GM19372 (cell line): ENCODE results near the gene DMD.

Source experiments
- ATAC-seq: cut with Tn5 transposase; IDR thresholded peaks from one replicate; pipeline ENCODE4 v1.9.1; 2021; ENCODE audit warnings: mild to moderate bottlenecking, low read depth, moderate library complexity; ENCODE audit not compliant: unreplicated experiment

The DMD gene

DNA sequence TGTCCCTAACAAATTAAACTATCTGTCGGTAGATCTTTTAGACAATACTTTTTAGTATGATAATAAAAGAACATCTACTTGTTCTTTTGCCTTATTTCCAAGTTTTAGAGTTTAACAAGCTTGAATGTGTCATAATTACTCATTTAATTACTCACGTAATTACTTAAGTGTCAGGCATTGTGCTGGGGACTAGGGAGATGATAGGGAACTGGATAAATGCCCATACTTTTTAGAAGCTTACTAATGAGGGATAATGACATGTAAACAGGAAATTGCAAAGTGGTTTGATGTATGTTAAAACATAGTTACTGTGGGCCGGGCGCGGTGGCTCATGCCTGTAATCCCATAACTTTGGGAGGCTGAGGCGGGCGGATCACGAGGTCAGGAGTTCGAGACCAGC, 158.3 kb downstream of the DMD start:
- no peak for ATAC-seq

DNA sequence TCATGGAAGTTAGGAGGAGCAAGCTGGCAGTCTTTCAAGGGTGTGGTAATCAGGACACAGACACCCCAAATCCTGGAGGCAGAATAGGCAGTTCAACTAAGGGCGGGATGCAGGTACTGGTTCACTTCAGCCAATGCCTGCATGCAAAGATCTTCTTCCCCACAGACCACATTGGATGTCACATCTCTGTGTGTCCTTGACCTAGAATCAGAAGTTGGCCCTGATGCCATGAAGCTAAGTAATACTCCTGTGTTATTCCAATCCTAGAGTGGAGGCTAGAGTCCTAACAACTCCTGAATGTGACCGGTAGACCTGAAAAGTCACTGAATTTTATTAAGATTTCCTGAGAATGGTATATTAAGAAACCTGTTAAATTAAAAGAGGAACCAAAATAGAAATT, 165.5 kb downstream of the DMD start:
- no peak for ATAC-seq

DNA sequence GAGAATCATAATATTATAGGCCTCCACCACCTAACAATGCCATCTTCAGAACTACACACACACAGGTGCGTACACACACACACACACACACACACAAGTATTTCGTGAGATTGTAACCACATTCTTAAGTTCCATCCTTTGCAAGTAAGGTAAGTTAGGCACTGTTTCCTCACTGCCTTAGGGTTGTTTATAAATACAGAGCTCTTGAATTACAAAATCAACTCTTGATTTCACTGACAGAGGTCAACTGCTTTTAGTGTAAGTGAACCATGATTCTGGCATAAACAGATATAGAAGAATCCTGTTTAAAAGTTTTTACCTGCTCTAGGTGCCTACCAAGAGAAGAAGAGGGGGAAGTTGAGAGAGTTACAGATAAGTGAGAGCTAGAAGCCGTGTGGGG, 166.1 kb downstream of the DMD start:
- no peak for ATAC-seq

DNA sequence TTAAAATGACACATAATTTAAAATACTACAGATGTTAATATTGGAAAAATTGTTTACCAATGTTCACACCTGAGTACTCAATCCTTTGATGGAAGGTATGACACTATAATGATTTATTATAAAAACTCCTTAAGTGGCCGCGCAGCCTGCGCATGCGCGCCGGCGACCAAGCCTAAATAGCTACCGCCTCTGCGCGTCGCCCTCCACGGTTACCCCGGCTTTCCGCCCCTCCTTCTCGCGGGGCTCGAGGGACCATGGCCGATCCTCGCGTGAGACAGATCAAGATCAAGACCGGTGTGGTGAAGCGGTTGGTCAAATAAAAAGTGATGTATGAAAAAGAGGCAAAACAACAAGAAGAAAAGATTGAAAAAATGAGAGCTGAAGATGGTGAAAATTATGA, 170.2 kb downstream of the DMD start:
- ATAC-seq, result no peak

DNA sequence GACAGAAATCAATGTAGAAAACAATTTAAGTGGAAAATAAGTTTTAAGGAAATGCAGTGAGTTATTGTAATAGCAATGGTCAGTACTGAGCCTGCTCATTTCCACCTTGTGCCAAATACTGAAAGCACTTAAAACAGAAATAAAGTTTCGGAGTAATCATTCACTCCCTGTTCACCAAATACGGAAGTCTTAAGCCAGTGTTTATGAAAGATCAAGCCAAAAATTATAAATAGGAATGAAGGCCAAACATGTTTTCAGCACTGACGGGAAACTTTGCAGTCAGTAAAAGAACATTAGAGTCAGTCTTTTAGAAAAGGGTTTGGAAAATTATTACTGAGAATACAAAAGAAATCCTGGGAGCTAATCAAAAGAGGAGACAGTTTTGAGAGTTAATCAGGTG, 178.6 kb downstream of the DMD start:
- no peak for ATAC-seq

DNA sequence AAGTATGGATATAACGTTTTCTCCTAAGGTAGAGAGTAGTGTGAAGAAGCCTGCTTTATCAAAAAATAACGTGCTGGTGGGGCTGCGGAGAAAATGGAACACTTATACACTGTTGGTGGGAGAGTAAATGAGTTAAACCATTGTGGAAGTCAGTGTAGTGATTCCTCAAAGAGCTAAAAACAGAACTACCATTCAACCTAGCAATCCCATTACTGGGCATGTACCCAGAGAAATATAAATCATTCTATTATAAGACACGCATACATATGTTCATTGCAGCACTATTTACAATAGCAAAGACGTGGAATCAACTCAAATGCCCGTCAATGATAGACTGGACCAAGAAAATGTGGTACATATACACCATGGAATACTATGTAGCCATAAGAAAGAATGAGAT, 196.4 kb downstream of the DMD start:
- ATAC-seq, result no peak

DNA sequence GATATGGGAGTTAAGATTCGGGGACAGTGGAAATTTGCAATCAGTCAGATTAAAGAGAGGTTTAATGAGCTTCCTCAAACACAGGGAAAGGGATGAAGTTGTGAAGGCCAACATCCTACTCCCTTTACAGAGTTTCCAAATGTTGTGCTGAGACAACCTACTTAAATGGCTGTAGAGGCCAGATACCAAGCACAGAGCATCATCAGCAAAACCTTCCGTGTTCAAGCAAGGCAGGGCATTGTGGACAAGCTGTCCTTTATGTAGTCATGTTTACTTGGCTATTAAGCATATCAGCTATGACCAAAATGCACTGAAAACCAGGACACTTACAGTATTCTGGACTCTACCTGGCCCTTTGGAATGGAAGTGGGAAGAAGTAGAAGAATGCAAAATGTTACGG, 197.3 kb downstream of the DMD start:
- ATAC-seq, result no peak

DNA sequence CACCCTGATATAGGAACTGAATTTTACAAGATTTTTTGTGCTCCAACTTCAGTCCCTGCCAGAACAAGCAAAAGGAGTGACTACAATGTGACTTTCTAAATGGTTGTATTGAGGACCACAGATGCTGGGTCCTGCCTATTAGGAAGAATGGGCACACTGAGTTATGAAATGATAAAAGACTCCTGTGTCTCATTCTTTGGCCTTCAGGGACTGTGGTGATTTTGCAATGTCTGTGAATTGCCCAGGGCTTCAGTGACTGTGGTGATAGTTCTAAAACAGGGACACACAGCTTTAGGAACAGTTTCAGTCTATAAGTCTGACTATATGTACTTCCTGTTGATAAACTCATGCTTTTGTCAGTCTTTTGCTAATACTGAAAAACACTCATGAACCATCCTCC, 210.2 kb downstream of the DMD start:
- no peak for ATAC-seq

DNA sequence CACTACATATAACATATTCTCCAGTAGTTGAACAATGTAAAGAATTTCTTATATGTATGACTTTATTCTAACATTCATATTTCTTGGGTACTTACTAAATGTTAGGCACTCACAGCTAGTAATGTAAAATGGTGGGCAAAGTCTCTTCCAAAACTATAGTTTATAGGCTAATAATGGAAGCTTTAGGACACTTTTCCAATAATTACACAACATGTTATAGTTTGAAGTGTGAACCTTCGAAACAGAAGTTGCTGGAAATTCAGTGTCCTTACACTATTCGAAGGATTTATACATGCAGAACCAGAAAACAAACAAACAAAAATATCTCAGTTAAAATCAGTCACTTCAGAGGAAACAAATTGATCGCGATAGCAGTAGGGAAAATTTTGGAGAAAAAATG, 212.6 kb downstream of the DMD start:
- ATAC-seq, result no peak

DNA sequence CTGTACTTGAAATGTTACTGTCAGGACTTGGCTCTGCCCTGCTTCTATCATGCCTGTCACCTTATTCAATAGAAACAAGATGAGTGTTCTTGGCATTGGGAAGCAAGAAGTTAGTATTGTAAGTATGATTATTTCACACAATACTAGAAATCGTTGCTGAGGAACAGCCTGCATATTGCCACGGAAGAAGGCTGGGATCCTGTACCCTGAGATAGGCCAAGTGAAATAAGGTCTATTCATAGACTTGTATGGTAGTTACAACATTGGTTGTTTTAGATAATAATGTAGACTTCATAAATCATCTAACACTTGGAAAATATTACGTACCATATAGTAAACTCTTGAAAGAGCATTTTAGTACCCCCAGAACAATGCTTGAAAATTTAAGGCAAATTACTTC, 215.9 kb downstream of the DMD start:
- ATAC-seq, result no peak

DNA sequence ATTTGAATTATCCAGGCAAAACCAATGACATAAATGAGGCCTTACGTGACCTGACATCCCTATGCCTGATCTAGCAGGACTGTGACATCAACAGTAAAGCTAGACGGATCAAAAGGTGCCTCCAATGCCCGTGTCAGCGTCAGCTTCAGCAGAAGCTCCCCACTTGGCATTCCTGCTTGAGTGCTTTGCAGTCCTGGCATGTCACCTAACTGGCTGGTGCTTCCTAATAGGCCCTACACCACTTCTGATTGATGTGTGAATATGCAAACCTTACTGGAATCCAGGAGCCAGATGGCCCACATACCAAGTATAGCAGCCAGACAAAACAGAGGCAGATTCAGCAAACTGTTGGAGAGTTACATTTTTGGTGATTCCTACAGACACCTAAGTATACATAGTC, 224.2 kb downstream of the DMD start:
- ATAC-seq, result no peak

DNA sequence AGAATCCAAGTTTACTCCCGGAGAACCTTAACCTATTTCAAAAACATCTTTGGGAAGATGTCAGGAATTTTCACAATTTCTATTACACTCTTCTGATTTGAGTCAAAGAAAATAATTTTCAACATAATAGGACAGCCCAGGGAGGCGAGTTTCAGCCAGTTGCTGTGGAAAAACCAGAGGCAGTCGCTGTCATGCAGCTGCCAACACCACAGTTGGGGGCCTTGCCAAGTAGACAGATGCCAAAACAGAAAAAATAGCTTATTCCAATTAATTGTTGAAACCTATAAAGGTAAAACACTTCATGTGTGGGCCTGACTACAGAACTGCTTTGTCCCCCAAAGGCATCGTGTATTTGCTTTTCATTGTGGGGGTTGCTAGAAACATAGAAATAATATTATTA, 225.8 kb downstream of the DMD start:
- no peak for ATAC-seq

DNA sequence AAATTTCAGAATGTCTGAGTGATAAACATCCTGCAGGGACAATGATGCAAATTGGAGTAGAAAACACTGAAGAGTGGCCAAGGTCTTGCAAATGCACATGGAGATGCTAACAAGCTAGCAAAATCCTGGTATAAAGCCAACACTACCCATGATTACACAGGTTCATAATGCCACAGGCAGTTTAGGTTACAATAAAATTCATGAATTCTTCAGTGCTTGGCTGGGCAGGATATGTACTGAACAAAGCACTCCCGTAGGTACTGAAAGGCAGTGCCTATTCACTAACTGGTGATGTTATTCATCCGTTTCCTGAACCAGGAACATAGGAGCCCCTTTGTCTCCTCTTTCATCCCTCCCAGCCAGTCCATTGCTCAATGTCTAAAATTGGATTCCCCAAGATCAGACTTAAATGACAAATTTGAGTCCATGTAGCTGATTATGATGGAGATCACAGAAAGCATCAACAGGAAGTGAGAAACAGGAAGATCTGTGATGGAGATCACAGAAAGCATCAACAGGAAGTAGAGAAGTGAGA, 244.5 kb downstream of the DMD start:
- ATAC-seq, result no peak

DNA sequence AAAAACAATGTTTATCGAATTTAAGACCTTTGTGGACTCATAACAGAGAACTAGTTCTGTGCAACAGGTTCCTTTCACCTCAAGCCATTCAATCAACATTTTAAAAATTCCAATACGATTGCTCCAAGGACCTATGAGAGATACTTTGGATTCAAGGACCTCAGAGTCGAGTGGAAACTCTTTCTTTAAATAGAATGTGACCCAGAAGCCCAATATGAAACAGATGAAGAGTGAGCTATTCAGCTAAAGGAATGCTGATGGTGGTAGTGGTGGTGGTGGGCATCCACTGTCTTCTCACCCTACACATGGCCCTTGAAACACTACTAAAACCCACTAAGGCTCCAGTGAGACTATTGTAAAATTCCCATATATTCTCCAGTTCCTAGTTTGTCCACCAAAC, 257.2 kb downstream of the DMD start:
- no peak for ATAC-seq

DNA sequence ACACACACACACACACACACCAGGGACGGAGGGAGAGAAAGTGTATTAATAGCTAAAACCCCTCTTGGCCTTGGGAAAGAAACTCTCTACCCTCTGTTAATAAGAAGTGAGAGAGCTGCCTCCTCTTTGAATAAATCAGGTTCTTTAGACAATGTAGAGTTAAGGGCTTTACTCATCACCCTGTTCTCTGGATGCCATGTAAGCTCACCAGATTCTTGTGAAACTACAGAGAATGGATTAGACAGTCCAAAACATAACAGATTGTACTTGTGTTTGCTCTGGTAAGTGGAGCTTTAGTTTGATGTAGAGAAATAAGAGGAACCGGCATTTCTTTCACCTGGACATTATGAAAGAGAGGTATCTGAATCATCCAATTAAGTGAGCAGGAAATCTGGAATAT, 263.2 kb downstream of the DMD start:
- ATAC-seq, result no peak

DNA sequence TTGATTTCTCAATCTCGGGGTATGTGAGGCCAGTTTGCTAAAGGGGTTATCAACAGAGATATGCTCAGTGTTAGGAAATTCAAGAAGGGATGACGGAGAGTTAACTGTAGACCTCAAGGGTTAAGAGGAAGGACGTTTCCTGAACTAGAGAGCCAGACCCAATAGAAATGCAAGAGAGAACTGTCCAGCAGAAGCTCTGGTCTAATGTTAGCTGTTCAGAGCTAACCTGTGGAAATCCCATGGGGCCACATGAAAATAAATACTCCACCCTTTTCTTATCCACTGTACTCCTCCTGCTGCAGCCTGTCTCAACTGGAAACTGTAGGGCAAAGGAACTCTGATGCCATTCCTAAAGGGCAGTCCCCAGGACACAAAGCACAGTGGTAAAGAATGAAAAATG, 274.3 kb downstream of the DMD start:
- no peak for ATAC-seq

DNA sequence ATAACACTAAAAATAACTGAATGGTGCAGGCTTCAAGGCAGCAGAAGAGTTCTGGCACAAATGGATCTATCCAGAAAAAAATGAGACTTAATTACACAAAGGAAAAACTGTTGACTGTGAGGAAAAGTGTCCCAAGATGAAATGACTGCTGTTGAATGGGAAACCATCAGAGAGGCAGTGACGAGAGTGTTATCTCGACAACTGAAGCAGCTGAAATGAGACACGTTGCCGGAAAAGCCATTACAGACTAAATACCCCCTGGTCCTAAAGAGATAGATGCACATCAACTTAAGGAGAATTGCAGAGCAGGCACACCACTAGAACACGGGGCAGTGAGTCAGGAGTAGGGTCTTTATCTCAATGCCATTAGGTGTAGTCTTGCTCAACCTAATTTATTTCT, 277.8 kb downstream of the DMD start:
- ATAC-seq, result no peak

DNA sequence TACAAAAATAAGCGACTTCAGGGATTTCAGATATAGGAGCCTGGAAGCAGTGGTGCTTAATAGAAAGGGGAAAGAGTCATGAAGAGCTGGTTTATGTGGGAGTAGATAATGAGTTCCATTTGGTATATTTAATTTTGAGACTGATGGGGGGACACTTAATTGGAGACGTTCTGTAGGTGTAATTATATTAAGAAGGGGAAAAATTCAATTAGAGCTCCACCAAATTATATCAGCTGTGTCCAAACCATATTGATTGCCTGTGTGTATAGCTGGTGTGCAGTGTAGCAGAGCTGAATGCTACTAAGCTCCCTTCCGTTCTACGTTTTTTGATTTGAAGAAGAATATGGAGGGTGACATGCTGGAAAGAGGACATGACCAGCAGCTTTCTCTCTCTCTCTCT, 282.3 kb downstream of the DMD start:
- ATAC-seq, result no peak

DNA sequence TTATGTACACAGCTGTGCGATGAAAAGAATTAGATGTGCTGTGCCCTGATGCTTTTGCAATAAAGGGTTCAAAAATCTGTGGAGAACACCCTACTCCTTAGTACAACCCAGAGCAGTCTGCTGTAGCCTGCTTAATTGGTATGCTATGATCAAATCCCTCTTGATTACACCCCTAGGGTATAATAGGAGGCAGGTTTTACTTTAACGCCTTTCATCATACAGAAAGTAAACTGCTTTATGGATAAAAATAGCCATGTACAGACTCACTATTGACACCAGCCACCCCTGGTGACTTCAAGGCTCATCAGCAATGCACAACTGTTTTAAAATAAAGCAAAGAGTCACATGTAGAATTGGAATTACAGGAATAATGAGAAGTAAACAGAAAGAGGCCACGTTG, 315.3 kb downstream of the DMD start:
- ATAC-seq, result no peak

DNA sequence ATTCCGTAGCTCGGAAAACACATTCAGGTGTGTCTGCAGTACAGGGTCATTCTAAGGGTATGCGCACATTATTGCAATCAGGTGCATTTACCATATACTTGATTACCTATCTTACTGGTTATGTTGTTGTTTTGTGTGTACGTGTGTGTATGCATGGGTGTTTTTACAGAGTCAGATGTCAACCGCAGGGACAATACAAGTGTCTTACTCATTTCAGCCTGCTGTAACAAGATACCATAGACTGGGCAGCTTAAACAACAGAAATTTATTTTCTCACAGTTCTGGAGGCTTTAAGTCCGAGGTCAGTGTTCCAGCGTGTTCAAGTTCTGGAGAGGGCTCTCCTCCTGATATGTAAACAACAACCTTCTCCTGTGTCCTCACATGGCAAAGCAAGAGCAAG, 316.7 kb downstream of the DMD start:
- no peak for ATAC-seq

DNA sequence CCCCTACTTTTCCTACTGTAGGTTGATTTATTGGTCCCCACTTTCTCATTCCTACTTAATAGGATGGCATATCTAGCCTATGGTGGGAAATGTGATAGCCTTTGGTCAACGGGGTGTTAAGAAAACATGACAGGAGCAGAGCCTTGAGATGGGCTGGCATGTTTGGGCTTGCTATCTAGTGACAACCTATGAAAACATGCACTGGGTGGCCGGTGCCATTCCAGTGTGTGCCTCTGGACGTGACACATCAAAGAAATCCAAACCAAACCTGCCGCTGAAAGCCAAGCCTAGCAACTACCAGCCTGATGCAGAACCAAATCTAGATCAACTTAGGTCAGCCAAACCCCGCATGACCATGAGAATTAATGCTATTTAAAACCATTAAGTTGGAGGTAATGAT, 317.6 kb downstream of the DMD start:
- ATAC-seq, result no peak

DNA sequence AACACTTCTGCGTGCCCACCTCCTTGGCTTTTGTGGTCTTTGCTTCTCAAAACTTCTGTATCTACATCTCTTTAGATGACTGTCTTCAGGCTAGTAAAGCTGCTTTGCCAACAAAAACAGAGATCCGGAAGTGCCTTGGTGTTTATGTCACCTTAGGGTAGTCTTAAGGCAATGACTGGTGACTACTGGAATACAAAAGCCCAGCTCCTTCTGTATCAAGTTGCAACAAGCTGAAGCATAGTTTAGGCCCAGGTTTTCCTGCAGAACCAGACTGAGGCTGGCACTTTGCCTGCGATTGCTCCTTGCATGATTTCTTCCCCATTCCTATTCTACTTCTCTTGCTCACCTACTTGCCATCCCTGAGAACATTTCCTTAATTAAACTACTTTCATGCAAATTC, 333.8 kb downstream of the DMD start:
- ATAC-seq, result no peak

DNA sequence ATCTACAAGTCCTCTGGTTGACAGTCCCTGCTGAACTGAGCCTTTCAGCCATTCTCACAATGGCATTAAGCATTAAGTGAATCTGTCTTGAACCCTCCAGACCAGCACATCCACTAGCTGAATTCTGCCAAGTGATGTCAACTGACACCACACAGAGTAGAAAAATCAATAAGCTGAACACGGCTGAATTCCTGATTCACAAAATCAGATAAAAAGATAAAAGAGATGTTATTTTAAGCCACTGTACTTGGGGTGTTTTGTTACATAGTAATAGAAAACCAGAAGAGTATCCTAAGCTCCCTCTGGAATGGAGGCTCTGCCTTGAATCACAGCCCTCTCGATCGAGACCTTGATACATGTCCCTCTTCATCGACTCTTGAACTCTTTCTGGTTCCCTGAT, 336.5 kb downstream of the DMD start:
- no peak for ATAC-seq

DNA sequence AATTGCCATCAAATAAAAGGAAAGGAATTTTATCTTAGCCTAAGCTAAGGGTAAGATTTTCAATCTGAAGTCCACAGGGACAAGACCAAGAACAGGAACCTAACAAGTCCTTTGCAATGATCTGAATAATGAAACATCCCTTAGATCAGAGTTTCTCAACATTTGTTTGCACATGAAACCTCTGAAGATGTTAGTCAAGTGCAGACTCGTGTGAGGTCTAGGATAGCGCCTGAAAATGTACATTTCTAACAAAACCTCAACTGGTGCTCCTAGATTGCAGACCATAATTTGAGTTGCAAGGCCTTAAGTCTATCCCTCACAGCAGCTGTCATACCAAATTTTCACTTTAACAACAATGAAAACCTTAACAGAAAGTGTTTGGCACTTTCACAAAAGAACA, 337.6 kb downstream of the DMD start:
- ATAC-seq, result no peak
